H1 (cell line): ENCODE results near the gene FANK1. TPM values are rescaled to one million over a fixed set of nuclear protein-coding genes. Genes with fewer than 3 reads are reported as not detected.
A peak's percentile ranks its signal among the peaks of the same experiment; 100 is the strongest.

Experiments
- CTCF ChIA-PET: fragments of 300-600 bp; sonication (Branson Sonifier 250); formaldehyde crosslinking; loops from one replicate; lab custom pipeline; 2021; ENCODE audit not compliant: partially characterized antibody; lab: Charles Lee
- POLR2A ChIA-PET: fragments of 300-600 bp; sonication (Branson Sonifier 250); formaldehyde crosslinking; loops from one replicate; lab custom pipeline; 2021; ENCODE audit warnings: inconsistent platforms; ENCODE audit not compliant: partially characterized antibody; lab: Charles Lee
- DNase-seq, 2 experiments: peaks; one replicate each; pipeline versions ENCODE4 v3.0.0 to v3.0.0-alpha.2; 2010 to 2022; ENCODE audit warnings: low spot score in 2 of 2, low read depth in 1 of 2, mixed read lengths in 1 of 2
- FAIRE-seq: peaks from 2 replicates; lab custom pipeline; 2011; peaks lifted over from hg19 to GRCh38; lab: Jason Lieb, UNC
- H2AFZ ChIP-seq: 2 replicates; pipeline ENCODE4 v1.8.1; 2012; ENCODE audit warnings: low read length, inconsistent platforms
- H2AK5ac ChIP-seq: 2 replicates; pipeline ENCODE4 v1.6.1; 2013; ENCODE audit warnings: low read depth, low read length
- H2BK120ac ChIP-seq: replicated peaks from 2 replicates; pipeline ENCODE3; 2013; ENCODE audit warnings: low read depth, low read length, inconsistent platforms
- H2BK12ac ChIP-seq: 2 replicates; pipeline ENCODE4 v1.6.1; 2013; ENCODE audit warnings: low read depth, low read length
- H2BK15ac ChIP-seq: 2 replicates; pipeline ENCODE4 v1.6.1; 2013; ENCODE audit warnings: low read length
- H2BK20ac ChIP-seq: 2 replicates; pipeline ENCODE4 v1.6.1; 2013; ENCODE audit warnings: low read length
- H2BK5ac ChIP-seq: 2 replicates; pipeline ENCODE4 v1.6.1; 2013; ENCODE audit warnings: low read depth, low read length
- H3K14ac ChIP-seq: 2 replicates; pipeline ENCODE4 v1.6.1; 2013; ENCODE audit warnings: inconsistent platforms; ENCODE audit not compliant: insufficient read length
- H3K18ac ChIP-seq: 2 replicates; pipeline ENCODE4 v1.6.1; 2013; ENCODE audit warnings: low read length; ENCODE audit errors: extremely low read depth
- H3K23ac ChIP-seq: 2 replicates; pipeline ENCODE4 v1.6.1; 2013; ENCODE audit warnings: inconsistent platforms; ENCODE audit not compliant: insufficient read length
- H3K23me2 ChIP-seq: 2 replicates; pipeline ENCODE4 v1.6.1; 2013; ENCODE audit warnings: low read depth, low read length
- H3K27ac ChIP-seq: 2 replicates; pipeline ENCODE4 v1.6.1; 2011; ENCODE audit warnings: low read depth, low read length, inconsistent platforms
- H3K27me3 ChIP-seq, 4 experiments: replicated peaks in 1 of 4; 1 replicate in 1 of 4; 2 replicates in 3 of 4; pipeline versions ENCODE4 v1.6.1 to v1.8.1; 2011 to 2013; ENCODE audit warnings: low read length in 3 of 4, mild to moderate bottlenecking in 3 of 4, inconsistent platforms in 2 of 4, mixed read lengths in 2 of 4, moderate library complexity in 1 of 4; ENCODE audit not compliant: control insufficient read depth in 3 of 4, insufficient read depth in 3 of 4; ENCODE audit errors: extremely low read depth in 1 of 4
- H3K36me3 ChIP-seq, 4 experiments: 2 replicates each; pipeline versions ENCODE4 v1.6.1 to v1.8.1; 2011 to 2013; ENCODE audit warnings: mild to moderate bottlenecking in 4 of 4, low read length in 3 of 4, moderate library complexity in 2 of 4, control low read depth in 1 of 4, inconsistent platforms in 1 of 4; ENCODE audit not compliant: insufficient read depth in 4 of 4, control insufficient read depth in 2 of 4
- H3K4ac ChIP-seq: replicated peaks from 2 replicates; pipeline ENCODE3; 2013; ENCODE audit warnings: low read length, low read depth, mixed read lengths, inconsistent platforms; ENCODE audit not compliant: insufficient read length
- H3K4me1 ChIP-seq, 4 experiments: replicated peaks in 1 of 4; 1 replicate in 1 of 4; 2 replicates in 3 of 4; pipeline versions ENCODE4 v1.6.1 to v1.8.1; 2011 to 2013; ENCODE audit warnings: low read length in 3 of 4, inconsistent platforms in 2 of 4, mixed read lengths in 1 of 4; ENCODE audit not compliant: insufficient read depth in 4 of 4, control insufficient read depth in 3 of 4
- H3K4me2 ChIP-seq, 2 experiments: 2 replicates each; pipeline versions ENCODE4 v1.6.1 to v1.8.1; 2011 to 2013; ENCODE audit warnings: low read depth in 2 of 2, low read length in 2 of 2, control low read depth in 1 of 2, inconsistent platforms in 1 of 2, mild to moderate bottlenecking in 1 of 2; ENCODE audit not compliant: insufficient read depth in 1 of 2
- H3K4me3 ChIP-seq, 4 experiments: fragments of 200-600, 300-600 bp in 1 of 4; sonication (generic), shearing (Covaris generic), sonication (Bioruptor Twin) in 1 of 4; 2 replicates each; pipeline versions ENCODE4 v1.5.1 to v1.8.1; 2011 to 2016; ENCODE audit warnings: low read length in 4 of 4, low read depth in 3 of 4, control low read depth in 2 of 4, inconsistent platforms in 2 of 4, mild to moderate bottlenecking in 2 of 4, mixed read lengths in 1 of 4, moderate library complexity in 1 of 4; ENCODE audit not compliant: insufficient read depth in 2 of 4; ENCODE audit errors: extremely low read depth in 1 of 4
- H3K56ac ChIP-seq: replicated peaks from 2 replicates; pipeline ENCODE3; 2013; ENCODE audit warnings: low read depth, mild to moderate bottlenecking, mixed read lengths, low read length, inconsistent platforms; ENCODE audit not compliant: insufficient read length
- H3K79me1 ChIP-seq: 2 replicates; pipeline ENCODE4 v1.6.1; 2013; ENCODE audit warnings: low read depth, low read length, control low read depth
- H3K79me2 ChIP-seq, 2 experiments: 2 replicates each; pipeline versions ENCODE4 v1.6.1 to v1.8.1; 2012 to 2013; ENCODE audit warnings: low read length in 2 of 2, mild to moderate bottlenecking in 2 of 2, inconsistent platforms in 1 of 2; ENCODE audit not compliant: insufficient read depth in 2 of 2, control insufficient read depth in 1 of 2
- H3K9ac ChIP-seq, 4 experiments: replicated peaks in 1 of 4; 1 replicate in 1 of 4; 2 replicates in 3 of 4; pipeline versions ENCODE4 v1.6.1 to v1.8.1; 2011 to 2013; ENCODE audit warnings: low read depth in 3 of 4, low read length in 3 of 4, control low read depth in 2 of 4, mild to moderate bottlenecking in 2 of 4, moderate library complexity in 2 of 4, inconsistent platforms in 1 of 4; ENCODE audit errors: extremely low read depth in 1 of 4
- H3K9me3 ChIP-seq, 2 experiments: 2 replicates each; pipeline versions ENCODE4 v1.6.1 to v1.8.1; 2012 to 2013; ENCODE audit warnings: mild to moderate bottlenecking in 2 of 2, moderate library complexity in 2 of 2, control low read depth in 1 of 2, inconsistent platforms in 1 of 2, low read depth in 1 of 2, low read length in 1 of 2, mixed read lengths in 1 of 2; ENCODE audit not compliant: insufficient read depth in 2 of 2
- H4K20me1 ChIP-seq, 2 experiments: replicated peaks in 1 of 2; 2 replicates each; pipeline versions ENCODE3 to v1.8.1; 2011 to 2013; ENCODE audit warnings: inconsistent platforms in 2 of 2, low read length in 2 of 2, mild to moderate bottlenecking in 1 of 2; ENCODE audit not compliant: insufficient read depth in 2 of 2, control insufficient read depth in 1 of 2
- H4K5ac ChIP-seq: 2 replicates; pipeline ENCODE4 v1.6.1; 2013; ENCODE audit warnings: low read length, low read depth, mixed read lengths, inconsistent platforms; ENCODE audit not compliant: insufficient read length
- H4K8ac ChIP-seq: 2 replicates; pipeline ENCODE4 v1.8.0; 2013; ENCODE audit warnings: mild to moderate bottlenecking, moderate library complexity, low read length, inconsistent platforms; ENCODE audit not compliant: insufficient read depth; ENCODE audit errors: extremely low read depth
- H4K91ac ChIP-seq: replicated peaks from 2 replicates; pipeline ENCODE3; 2013; ENCODE audit warnings: low read length, mixed read lengths, inconsistent platforms; ENCODE audit not compliant: insufficient read length
- BACH1 ChIP-seq: IDR thresholded peaks from 2 replicates; pipeline ENCODE4 v1.6.1; 2012; ENCODE audit warnings: low read length, improper control_type of control experiment
- CEBPB ChIP-seq: IDR thresholded peaks from 2 replicates; pipeline ENCODE4 v1.6.1; 2012; ENCODE audit warnings: low read depth, low read length
- KDM4A ChIP-seq: IDR thresholded peaks from one replicate; pipeline ENCODE4 v1.7.1; 2012; ENCODE audit warnings: low read depth, mild to moderate bottlenecking, moderate library complexity, low read length, inconsistent platforms; ENCODE audit not compliant: severe bottlenecking
- MAFK ChIP-seq: IDR thresholded peaks from 2 replicates; pipeline ENCODE4 v1.6.1; 2012; ENCODE audit warnings: low read depth, mild to moderate bottlenecking, improper control_type of control experiment, low read length
- NRF1 ChIP-seq: IDR thresholded peaks from 2 replicates; pipeline ENCODE4 v1.6.1; 2011; ENCODE audit warnings: mild to moderate bottlenecking, low read depth, low read length, improper control_type of control experiment
- RNF2 ChIP-seq: fragments of 200-900, 300-1000 bp; sonication (generic); IDR thresholded peaks from 2 replicates; pipeline ENCODE4 v1.7.1; 2016; ENCODE audit warnings: borderline replicate concordance, low read depth, mild to moderate bottlenecking, antibody characterized with exemption, low read length; ENCODE audit not compliant: poor library complexity, severe bottlenecking; ENCODE audit errors: missing control alignments
- SP1 ChIP-seq: IDR thresholded peaks from 2 replicates; pipeline ENCODE4 v1.6.1; 2011; ENCODE audit warnings: low read depth, low read length
- SP4 ChIP-seq: IDR thresholded peaks from 2 replicates; pipeline ENCODE4 v1.6.1; 2012; ENCODE audit warnings: low read length, inconsistent platforms
- SUZ12 ChIP-seq: fragments of 200-600 bp; sonication (generic); IDR thresholded peaks from 2 replicates; pipeline ENCODE4 v1.6.1; 2012; ENCODE audit warnings: mild to moderate bottlenecking, inconsistent platforms, low read length, moderate library complexity, mixed read lengths
- TAF7 ChIP-seq: optimal IDR thresholded peaks from 2 replicates; pipeline ENCODE3; 2011; ENCODE audit warnings: low read depth, mild to moderate bottlenecking, inconsistent platforms, low read length, moderate library complexity, borderline replicate concordance
- TBP ChIP-seq: IDR thresholded peaks from 2 replicates; pipeline ENCODE4 v1.6.1; 2011; ENCODE audit warnings: low read depth, low read length, improper control_type of control experiment
- TCF12 ChIP-seq: IDR thresholded peaks from 2 replicates; pipeline ENCODE4 v1.6.1; 2011; ENCODE audit warnings: low read depth, mild to moderate bottlenecking, low read length
- WGBS, 2 experiments: shearing (Covaris generic) in 1 of 2; methylation state at CpG; one replicate each; pipeline versions ENCODE4 v1.1.6 to v1.1.7; 2013 to 2015; ENCODE audit warnings: low lambda C conversion rate in 2 of 2, mixed read lengths in 2 of 2, inconsistent platforms in 1 of 2, low coverage in 1 of 2, missing lambda C conversion rate in 1 of 2; ENCODE audit not compliant: insufficient replicate concordance in 2 of 2, insufficient coverage in 1 of 2, insufficient read length in 1 of 2; ENCODE audit errors: extremely low coverage in 1 of 2, missing lambda C conversion rate in 1 of 2; 5-methylcytosine and 5-hydroxymethylcytosine counted together
- polyA plus RNA-seq, 7 experiments: library from polyadenylated mRNA; depleted of rRNA in 3 of 7; stranded (reverse) in 5 of 7; unstranded in 2 of 7; fragments of >200 nt in 5 of 7; fragments of 200-250 nt in 2 of 7; gene quantifications; 1 replicate in 5 of 7; 2 replicates in 1 of 7; 4 replicates in 1 of 7; pipeline versions ENCODE4 v1.2.1 to v1.2.3, GENCODE V29; 2011 to 2013; ENCODE audit warnings: missing spikeins in 2 of 7, mixed read lengths in 2 of 7
- total RNA-seq: library from RNA; stranded (reverse); fragmentation: NEBNext Ultra II Directional; extraction: Animal tissue kit (Norgen Biotek cat#: 25700); gene quantifications from 2 replicates; pipeline ENCODE4 v1.2.1, GENCODE V29; 2021
- TF ChIP-seq, protein P1 (sequence below): IDR thresholded peaks from 2 replicates; pipeline ENCODE4 v1.6.1; 2012; ENCODE audit warnings: inconsistent platforms
- TF ChIP-seq, protein P2 (sequence below): IDR thresholded peaks from 2 replicates; pipeline ENCODE4 v1.6.1; 2011; ENCODE audit warnings: low read depth, mild to moderate bottlenecking, low read length; ENCODE audit not compliant: insufficient read depth

FANK1 gene
- total and polyA plus RNA-seq, 2 of the 8 experiments (the other 6 are each of a cell fraction or from before 2014, with no cell fraction given): 1.2 TPM; not detected in 1

DNA sequence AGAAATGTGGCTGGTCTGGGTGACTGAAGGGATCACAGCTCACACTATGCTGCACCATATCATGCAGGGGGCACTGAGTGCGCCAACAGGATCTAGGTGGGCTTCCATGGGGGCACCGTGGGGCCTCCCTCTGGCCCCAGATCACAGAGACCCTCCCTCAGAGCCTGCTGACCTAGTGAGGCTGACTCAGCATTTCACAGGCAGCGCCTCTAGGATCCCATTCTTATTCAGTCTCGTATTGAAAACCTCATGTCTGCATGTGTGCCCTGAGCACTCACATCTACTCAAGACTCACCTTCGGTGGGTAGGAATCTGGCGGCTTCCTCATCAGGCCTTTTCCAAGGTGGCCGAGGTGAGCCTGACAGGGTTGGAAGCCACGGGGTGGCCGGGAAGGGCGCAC lies 141.6 kb downstream of the FANK1 start:
- Histone ChIP-seq H3K79me2 (no peaks in the 10 kb centered on the region), H3K79me1 (no peaks in the 10 kb centered on the region), H2BK15ac (no peak overlapping the region), H3K4me1 (peaks cover 0 to 9% (median 4%) of the 10 kb centered on the region in 4 experiments; a peak in 5 of 7 replicates), H2BK5ac (no peak overlapping the region), H3K27ac (no peak overlapping the region), H4K20me1 (no peaks in the 10 kb centered on the region), H3K4me2 (no peak overlapping the region), H2AFZ (0 out of 2 replicates have a peak overlapping the region, but pooled peaks have one; percentile 28), H2BK120ac (no peak overlapping the region), H4K5ac (no peak overlapping the region), H3K9me3 (0 out of 4 replicates have a peak, but pooled peaks cover 0 to 3% of the 10 kb centered on the region in 2 experiments), H3K4me3 (no peak overlapping the region), H2BK20ac (no peak overlapping the region), H3K27me3 (no peaks in the 10 kb centered on the region), H2AK5ac (no peak overlapping the region), H3K36me3 (no peaks in the 10 kb centered on the region; a peak in 1 of 8 replicates), H3K14ac (no peak overlapping the region), H4K8ac (peak overlapping the region; percentile 23; the same call in 1 of the 2 replicates), H2BK12ac (no peak overlapping the region), H3K9ac (no peak overlapping the region), H3K23me2 (no peaks in the 10 kb centered on the region), H3K18ac (0 out of 2 replicates have a peak overlapping the region, but pooled peaks have one; percentile 6), H3K23ac (no peak overlapping the region), H4K91ac (no peak overlapping the region), H3K56ac (no peak overlapping the region), H3K4ac (no peak overlapping the region)
- TF ChIP-seq RNF2: no peak
- no peak for TF ChIP-seq NRF1
- no peak for TF ChIP-seq TAF7
- TF ChIP-seq TCF12: no peak
- TF ChIP-seq SP1: no peak
- TF ChIP-seq CEBPB: no peak
- TF ChIP-seq, protein P1, sequence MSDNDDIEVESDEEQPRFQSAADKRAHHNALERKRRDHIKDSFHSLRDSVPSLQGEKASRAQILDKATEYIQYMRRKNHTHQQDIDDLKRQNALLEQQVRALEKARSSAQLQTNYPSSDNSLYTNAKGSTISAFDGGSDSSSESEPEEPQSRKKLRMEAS: 0 out of 2 replicates have a peak, but pooled peaks have one; percentile 20
- no peak for TF ChIP-seq SP4
- TF ChIP-seq, protein P2, sequence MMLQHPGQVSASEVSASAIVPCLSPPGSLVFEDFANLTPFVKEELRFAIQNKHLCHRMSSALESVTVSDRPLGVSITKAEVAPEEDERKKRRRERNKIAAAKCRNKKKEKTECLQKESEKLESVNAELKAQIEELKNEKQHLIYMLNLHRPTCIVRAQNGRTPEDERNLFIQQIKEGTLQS: no peak
- TF ChIP-seq BACH1: peak; percentile 84
- TF ChIP-seq MAFK: peak; percentile 90
- no peak for TF ChIP-seq KDM4A
- no peak for TF ChIP-seq TBP
- TF ChIP-seq SUZ12: no peak
- WGBS, 2 experiments: 92% methylated on average over 10 of the region's 10 CpGs; no CpG with 5 or more reads in 1 of the 2 experiments
- FAIRE-seq: no peak
- DNase-seq: no peak
- POLR2A ChIA-PET: no interaction called here
- CTCF ChIA-PET: interaction anchor here (1.0 kb wide), 1 partner anchor 58 kb away, joined by 3 read pairs; no protein-coding TSS in a partner anchor
